Bronchial epithelial cell (primary cell): Measurements from ENCODE around the gene DLX4. TPM values are rescaled to one million over a fixed set of nuclear protein-coding genes. Genes with fewer than 3 reads are reported as not detected.

ENCODE experiments used
- DNase-seq: peaks from one replicate; pipeline ENCODE4 v3.0.0-alpha.2; 2010; ENCODE audit warnings: low read depth
- FAIRE-seq: peaks from 2 replicates; lab custom pipeline; 2011; peaks lifted over from hg19 to GRCh38; lab: Jason Lieb, UNC
- H3K27me3 ChIP-seq: 2 replicates; pipeline ENCODE4 v1.5.1; 2011; ENCODE audit warnings: low read length; ENCODE audit not compliant: control insufficient read depth, insufficient read depth
- H3K36me3 ChIP-seq: 2 replicates; pipeline ENCODE4 v1.5.1; 2011; ENCODE audit warnings: low read length; ENCODE audit not compliant: control insufficient read depth, insufficient read depth
- H3K4me3 ChIP-seq: 2 replicates; pipeline ENCODE4 v1.5.1; 2011; ENCODE audit warnings: mild to moderate bottlenecking, low read depth, low read length, control low read depth
- total RNA-seq: library from RNA; depleted of rRNA; stranded (reverse); fragments of >200 nt; gene quantifications from 2 replicates; pipeline ENCODE4 v1.2.1, GENCODE V29; 2014
- TF ChIP-seq, protein P1 (sequence below): IDR thresholded peaks from 2 replicates; pipeline ENCODE4 v1.5.1; 2011; ENCODE audit warnings: mild to moderate bottlenecking, moderate library complexity, low read length, control low read depth, inconsistent platforms; ENCODE audit not compliant: insufficient read depth, severe bottlenecking

Gene DLX4
- total RNA-seq, 1 donor from 2014 or later, result not detected

DNA sequence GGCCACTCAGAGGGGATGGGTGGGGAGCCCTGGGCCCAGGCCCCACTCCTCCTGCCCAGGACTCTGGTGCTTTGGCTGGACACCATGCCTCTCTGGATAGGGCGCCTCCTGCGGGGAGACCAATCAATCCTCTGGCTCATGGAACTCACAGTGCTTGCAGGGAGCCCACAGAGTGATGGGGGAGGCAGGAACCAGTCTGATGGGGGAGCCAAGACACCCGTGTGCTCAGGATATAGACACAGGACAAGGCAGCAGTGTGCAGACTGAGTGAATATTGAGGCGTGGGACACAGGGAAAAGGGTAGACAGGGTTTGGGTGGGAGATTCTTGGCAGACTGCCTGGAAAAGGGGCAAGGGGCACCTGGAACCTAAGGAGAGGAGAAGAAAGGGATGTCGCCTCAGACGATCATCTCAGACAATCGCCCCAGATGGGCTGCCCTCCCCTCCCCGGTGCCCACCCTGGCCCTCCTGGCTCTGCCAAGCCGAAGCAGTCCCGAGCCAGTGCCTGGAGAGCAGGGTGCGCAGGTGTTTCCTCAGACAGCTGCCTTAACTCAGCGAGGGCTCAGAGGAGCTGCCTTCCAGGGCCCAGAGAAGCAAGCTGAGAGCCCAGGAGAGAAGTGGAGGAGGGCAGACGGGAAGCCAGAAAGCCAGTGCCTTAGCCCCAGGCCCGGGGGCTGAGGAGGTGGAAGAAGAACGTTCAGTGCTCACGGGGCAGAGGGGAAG lies 37.4 kb upstream of the DLX4 start:
- TF ChIP-seq, protein P1, sequence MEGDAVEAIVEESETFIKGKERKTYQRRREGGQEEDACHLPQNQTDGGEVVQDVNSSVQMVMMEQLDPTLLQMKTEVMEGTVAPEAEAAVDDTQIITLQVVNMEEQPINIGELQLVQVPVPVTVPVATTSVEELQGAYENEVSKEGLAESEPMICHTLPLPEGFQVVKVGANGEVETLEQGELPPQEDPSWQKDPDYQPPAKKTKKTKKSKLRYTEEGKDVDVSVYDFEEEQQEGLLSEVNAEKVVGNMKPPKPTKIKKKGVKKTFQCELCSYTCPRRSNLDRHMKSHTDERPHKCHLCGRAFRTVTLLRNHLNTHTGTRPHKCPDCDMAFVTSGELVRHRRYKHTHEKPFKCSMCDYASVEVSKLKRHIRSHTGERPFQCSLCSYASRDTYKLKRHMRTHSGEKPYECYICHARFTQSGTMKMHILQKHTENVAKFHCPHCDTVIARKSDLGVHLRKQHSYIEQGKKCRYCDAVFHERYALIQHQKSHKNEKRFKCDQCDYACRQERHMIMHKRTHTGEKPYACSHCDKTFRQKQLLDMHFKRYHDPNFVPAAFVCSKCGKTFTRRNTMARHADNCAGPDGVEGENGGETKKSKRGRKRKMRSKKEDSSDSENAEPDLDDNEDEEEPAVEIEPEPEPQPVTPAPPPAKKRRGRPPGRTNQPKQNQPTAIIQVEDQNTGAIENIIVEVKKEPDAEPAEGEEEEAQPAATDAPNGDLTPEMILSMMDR, result no peak
- Histone ChIP-seq H3K4me3 (no peak overlapping the region), H3K36me3 (no peaks in the 10 kb centered on the region), H3K27me3 (peaks cover 16% of the 10 kb centered on the region)
- DNase-seq (no peak), FAIRE-seq (no peak)

DNA sequence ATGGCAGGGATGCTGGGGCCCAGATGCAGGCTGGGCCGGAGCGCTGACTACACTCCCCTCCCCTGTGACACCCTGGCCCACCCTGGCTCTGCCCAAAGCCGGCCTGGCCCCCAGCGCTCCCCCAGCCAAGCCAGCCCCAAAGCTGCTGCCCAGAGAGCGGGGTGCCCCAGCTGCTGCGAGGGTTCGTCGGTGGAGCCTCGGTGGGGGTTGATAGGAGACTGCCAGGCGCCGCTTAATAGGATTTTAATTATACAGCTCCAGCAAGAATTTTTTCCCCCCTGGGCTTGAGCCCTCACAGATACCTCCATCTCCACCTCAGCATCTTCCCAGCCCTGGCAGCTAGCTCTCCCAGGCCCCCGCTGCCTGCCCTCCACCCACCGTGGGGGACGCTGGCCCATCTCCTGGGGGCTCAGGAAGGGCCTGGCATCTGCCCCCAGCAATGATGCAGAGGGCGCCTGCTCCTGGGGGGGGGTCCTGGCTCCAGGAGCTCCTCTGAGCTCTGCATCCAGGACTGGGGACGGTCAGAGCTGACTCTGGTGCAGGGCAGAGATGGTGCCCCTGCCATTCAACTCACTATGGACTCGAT lies 36.8 kb upstream of the DLX4 start:
- Histone ChIP-seq H3K36me3 (no peaks in the 10 kb centered on the region), H3K27me3 (peaks cover 14% of the 10 kb centered on the region), H3K4me3 (no peak overlapping the region)
- TF ChIP-seq, protein P1, result no peak
- DNase-seq, result no peak
- no peak for FAIRE-seq

DNA sequence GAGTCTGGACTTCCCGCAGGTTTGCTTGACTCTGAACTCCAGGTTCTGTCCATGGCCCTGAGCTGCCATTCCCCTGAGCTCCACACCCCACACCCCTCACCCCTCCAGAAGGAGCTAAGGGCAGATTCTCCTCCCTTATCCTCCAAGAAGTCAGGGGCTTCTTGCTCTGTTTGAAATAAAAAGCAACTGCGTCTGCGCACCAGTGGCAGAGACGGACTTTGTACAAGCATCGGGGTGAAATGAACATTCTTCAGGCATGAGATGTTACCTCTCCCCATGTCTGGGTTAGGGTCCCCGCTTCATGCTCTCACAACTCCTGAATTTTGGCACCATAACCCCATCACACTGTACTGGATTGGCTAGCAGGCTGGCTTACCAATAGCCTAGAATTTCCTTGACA lies 36.1 kb upstream of the DLX4 start:
- no peak for DNase-seq
- no peak for FAIRE-seq
- TF ChIP-seq, protein P1, result no peak
- no peaks in the 10 kb centered on the region for H3K36me3 ChIP-seq
- H3K27me3 ChIP-seq, result peaks cover 14% of the 10 kb centered on the region
- H3K4me3 ChIP-seq, result no peak overlapping the region

DNA sequence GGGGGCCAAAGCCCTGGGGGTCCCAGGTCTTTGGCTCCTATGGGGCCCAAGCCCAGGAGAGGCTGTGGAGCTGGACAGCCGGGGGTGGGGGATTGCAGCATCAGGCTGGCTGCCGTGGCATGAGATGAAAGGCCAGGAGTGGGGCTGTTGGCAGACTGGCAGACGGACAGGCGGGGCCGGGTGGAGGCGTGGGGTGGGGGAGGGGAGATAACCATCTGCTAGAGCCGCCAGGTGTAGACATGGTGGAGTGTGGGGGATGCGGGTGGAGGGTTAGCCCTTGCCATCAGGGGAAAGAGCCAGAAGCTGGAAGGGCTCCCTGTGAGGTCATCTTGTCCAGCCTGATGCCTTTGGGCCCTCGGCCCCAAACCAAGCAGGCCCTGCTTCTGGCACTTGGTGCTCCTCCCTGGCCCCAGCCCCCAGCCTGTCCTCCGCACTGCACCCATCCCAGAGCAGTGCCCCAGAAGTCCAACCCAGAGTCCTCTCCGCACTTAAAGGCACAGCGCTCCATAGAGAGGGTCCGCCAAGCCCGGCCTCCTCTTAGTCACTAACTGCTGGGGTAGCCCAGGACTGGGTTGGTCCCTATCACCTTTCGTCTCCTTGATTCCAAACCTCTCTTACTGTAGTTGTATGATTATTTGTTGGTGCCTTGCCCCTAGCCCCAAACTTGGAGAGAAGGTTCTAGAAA lies 33.3 kb upstream of the DLX4 start:
- Histone ChIP-seq H3K36me3 (no peaks in the 10 kb centered on the region), H3K4me3 (no peak overlapping the region), H3K27me3 (peaks cover 12% of the 10 kb centered on the region)
- TF ChIP-seq, protein P1, result no peak
- no peak for DNase-seq
- no peak for FAIRE-seq

DNA sequence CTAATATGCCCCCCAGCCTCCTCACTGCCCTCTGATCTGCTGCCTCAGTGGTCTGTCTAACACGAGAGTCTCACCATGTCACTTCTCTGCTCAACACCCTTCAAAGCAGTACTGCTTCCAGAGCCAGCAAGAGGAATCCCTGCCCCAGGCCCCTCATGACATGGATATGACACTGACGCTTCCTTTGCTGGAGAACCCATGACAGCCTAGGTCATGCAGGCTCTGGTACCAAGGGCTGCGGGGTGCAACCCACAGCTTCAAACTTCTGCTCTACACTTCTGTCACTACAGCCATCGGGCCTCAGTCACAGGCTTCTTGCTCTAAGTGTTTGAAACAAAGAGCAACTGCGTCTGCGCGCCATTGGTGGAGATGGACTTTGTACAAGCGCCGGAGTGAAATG lies 32.6 kb upstream of the DLX4 start:
- H3K27me3 ChIP-seq, result peaks cover 19% of the 10 kb centered on the region
- H3K36me3 ChIP-seq, result no peaks in the 10 kb centered on the region
- TF ChIP-seq, protein P1, result no peak
- DNase-seq (no peak), FAIRE-seq (no peak)
- no peak overlapping the region for H3K4me3 ChIP-seq
